H9 (cell line): Measurements from ENCODE around the gene GAS5. TPM values are rescaled to one million over a fixed set of nuclear protein-coding genes. Genes with fewer than 3 reads are reported as not detected.

Source experiments
- DNase-seq: peaks from one replicate; pipeline ENCODE4 v3.0.0-alpha.2; 2017
- H2AFZ ChIP-seq: one replicate; pipeline ENCODE4 v1.6.1; 2013; ENCODE audit warnings: mild to moderate bottlenecking, low read length, control low read depth, moderate library complexity
- H2AK5ac ChIP-seq: 2 replicates; pipeline ENCODE4 v1.6.1; 2013; ENCODE audit warnings: low read length, control low read depth, mixed read lengths; ENCODE audit not compliant: insufficient read length
- H2BK120ac ChIP-seq: one replicate; pipeline ENCODE4 v1.6.1; 2013; ENCODE audit warnings: low read depth, mild to moderate bottlenecking, low read length, control low read depth, inconsistent platforms; ENCODE audit not compliant: poor library complexity, severe bottlenecking
- H2BK12ac ChIP-seq: 2 replicates; pipeline ENCODE4 v1.6.1; 2013; ENCODE audit warnings: low read length, control low read depth, mixed read lengths, low read depth; ENCODE audit not compliant: insufficient read length
- H2BK15ac ChIP-seq: 2 replicates; pipeline ENCODE4 v1.6.1; 2013; ENCODE audit warnings: low read depth, low read length, control low read depth
- H2BK20ac ChIP-seq: one replicate; pipeline ENCODE4 v1.6.1; 2013; ENCODE audit warnings: low read depth, mild to moderate bottlenecking, low read length, control low read depth, inconsistent platforms; ENCODE audit not compliant: poor library complexity, severe bottlenecking
- H2BK5ac ChIP-seq: 2 replicates; pipeline ENCODE4 v1.6.1; 2013; ENCODE audit warnings: low read length, control low read depth, mixed read lengths; ENCODE audit not compliant: insufficient read length
- H3K14ac ChIP-seq: 2 replicates; pipeline ENCODE4 v1.6.1; 2013; ENCODE audit warnings: low read length, control low read depth; ENCODE audit not compliant: insufficient read depth
- H3K18ac ChIP-seq: 2 replicates; pipeline ENCODE4 v1.6.1; 2013; ENCODE audit warnings: low read depth, mild to moderate bottlenecking, mixed read lengths, low read length, control low read depth; ENCODE audit not compliant: insufficient read length
- H3K23ac ChIP-seq: 2 replicates; pipeline ENCODE4 v1.6.1; 2013; ENCODE audit warnings: low read length, control low read depth, mixed read lengths, low read depth; ENCODE audit not compliant: insufficient read length
- H3K23me2 ChIP-seq: 2 replicates; pipeline ENCODE4 v1.6.1; 2013; ENCODE audit warnings: low read depth, mild to moderate bottlenecking, mixed read lengths, low read length, control low read depth; ENCODE audit not compliant: insufficient read length, poor library complexity, severe bottlenecking
- H3K27ac ChIP-seq: 2 replicates; pipeline ENCODE4 v1.5.1; 2013; ENCODE audit warnings: low read length, control low read depth, mixed read lengths, low read depth; ENCODE audit not compliant: insufficient read length
- H3K27me3 ChIP-seq: 2 replicates; pipeline ENCODE4 v1.6.1; 2013; ENCODE audit warnings: low read length, control low read depth, inconsistent platforms; ENCODE audit not compliant: insufficient read depth
- H3K4ac ChIP-seq: 2 replicates; pipeline ENCODE4 v1.6.1; 2013; ENCODE audit warnings: low read depth, mild to moderate bottlenecking, control low read depth, inconsistent platforms, low read length, moderate library complexity
- H3K4me1 ChIP-seq: 2 replicates; pipeline ENCODE4 v1.6.1; 2013; ENCODE audit warnings: low read length, control low read depth, inconsistent platforms; ENCODE audit not compliant: insufficient read depth
- H3K4me2 ChIP-seq: 2 replicates; pipeline ENCODE4 v1.6.1; 2013; ENCODE audit warnings: low read length, control low read depth, mixed read lengths; ENCODE audit not compliant: insufficient read length, insufficient read depth
- H3K56ac ChIP-seq: 2 replicates; pipeline ENCODE4 v1.6.1; 2013; ENCODE audit warnings: low read depth, mild to moderate bottlenecking, mixed read lengths, low read length, control low read depth; ENCODE audit not compliant: insufficient read length
- H3K79me1 ChIP-seq: 2 replicates; pipeline ENCODE4 v1.6.1; 2013; ENCODE audit warnings: low read depth, mild to moderate bottlenecking, moderate library complexity, low read length, control low read depth, inconsistent platforms; ENCODE audit not compliant: insufficient read depth, poor library complexity, severe bottlenecking
- H3K79me2 ChIP-seq: 2 replicates; pipeline ENCODE4 v1.6.1; 2013; ENCODE audit warnings: low read length, control low read depth, inconsistent platforms; ENCODE audit not compliant: insufficient read depth
- H3K9ac ChIP-seq: 2 replicates; pipeline ENCODE4 v1.6.1; 2013; ENCODE audit warnings: low read length, control low read depth, mixed read lengths; ENCODE audit not compliant: insufficient read length; ENCODE audit errors: extremely low read depth
- H3K9me3 ChIP-seq: one replicate; pipeline ENCODE4 v1.6.1; 2013; ENCODE audit warnings: low read depth, low read length, inconsistent platforms; ENCODE audit not compliant: control insufficient read depth
- H3T11ph ChIP-seq: one replicate; pipeline ENCODE4 v1.6.1; 2013; ENCODE audit warnings: mild to moderate bottlenecking, low read length, control low read depth, inconsistent platforms
- H4K20me1 ChIP-seq: one replicate; pipeline ENCODE4 v1.6.1; 2013; ENCODE audit not compliant: control insufficient read depth, insufficient read length, insufficient read depth
- H4K5ac ChIP-seq: 2 replicates; pipeline ENCODE4 v1.6.1; 2013; ENCODE audit warnings: low read depth, mild to moderate bottlenecking, mixed read lengths, low read length, control low read depth; ENCODE audit not compliant: insufficient read length
- H4K8ac ChIP-seq: replicated peaks from 2 replicates; pipeline ENCODE4 v1.6.1; 2013; ENCODE audit warnings: low read length, control low read depth, mixed read lengths, low read depth; ENCODE audit not compliant: insufficient read length
- H4K91ac ChIP-seq: 2 replicates; pipeline ENCODE4 v1.6.1; 2013; ENCODE audit warnings: low read depth, mild to moderate bottlenecking, moderate library complexity, mixed read lengths, low read length, control low read depth; ENCODE audit not compliant: insufficient read length
- H3K27ac Mint-ChIP-seq, 3 experiments: 2 replicates in 2 of 3; 3 replicates in 1 of 3; pipeline ENCODE4 v1.8.0; 2020 to 2021; ENCODE audit warnings: mixed read lengths in 3 of 3, mild to moderate bottlenecking in 1 of 3, moderate library complexity in 1 of 3
- H3K27me3 Mint-ChIP-seq: 2 replicates; pipeline ENCODE4 v1.8.0; 2021; ENCODE audit warnings: low read depth, mild to moderate bottlenecking, moderate library complexity, mixed read lengths
- H3K36me3 Mint-ChIP-seq, 3 experiments: 2 replicates in 2 of 3; 3 replicates in 1 of 3; pipeline ENCODE4 v1.8.0; 2020 to 2021; ENCODE audit warnings: low read depth in 3 of 3, mixed read lengths in 3 of 3; ENCODE audit not compliant: insufficient read depth in 1 of 3
- H3K4me1 Mint-ChIP-seq, 2 experiments: 2 replicates each; pipeline ENCODE4 v1.8.0; 2020; ENCODE audit warnings: mixed read lengths in 2 of 2
- H3K4me3 Mint-ChIP-seq, 2 experiments: 2 replicates in 1 of 2; 3 replicates in 1 of 2; pipeline ENCODE4 v1.8.0; 2020 to 2021; ENCODE audit warnings: mild to moderate bottlenecking in 2 of 2, mixed read lengths in 2 of 2, moderate library complexity in 1 of 2
- H3K9me3 Mint-ChIP-seq, 2 experiments: 2 replicates in 1 of 2; 3 replicates in 1 of 2; pipeline ENCODE4 v1.8.0; 2020; ENCODE audit warnings: mild to moderate bottlenecking in 2 of 2, mixed read lengths in 2 of 2, moderate library complexity in 1 of 2
- WGBS: extraction: QIAGEN DNeasy Blood & Tissue Kit; methylation state at CpG from one replicate; pipeline ENCODE4 v1.1.7; 2013; ENCODE audit warnings: missing lambda C conversion rate, low lambda C conversion rate, mixed read lengths; ENCODE audit not compliant: insufficient read length; ENCODE audit errors: extremely low coverage; 5-methylcytosine and 5-hydroxymethylcytosine counted together
- total RNA-seq: library from RNA; stranded (reverse); gene quantifications from 2 replicates; pipeline ENCODE4 v1.2.1, GENCODE V29; 2021
- TF ChIP-seq, protein P1 (sequence below): fragments of 200-600 bp; sonication (generic); conservative IDR thresholded peaks from 3 replicates; pipeline ENCODE4 v1.8.0; 2021; ENCODE audit warnings: antibody characterized with exemption, mild to moderate bottlenecking

GAS5 gene
- total RNA-seq, 1 experiment from 2014 or later = 690 TPM

DNA sequence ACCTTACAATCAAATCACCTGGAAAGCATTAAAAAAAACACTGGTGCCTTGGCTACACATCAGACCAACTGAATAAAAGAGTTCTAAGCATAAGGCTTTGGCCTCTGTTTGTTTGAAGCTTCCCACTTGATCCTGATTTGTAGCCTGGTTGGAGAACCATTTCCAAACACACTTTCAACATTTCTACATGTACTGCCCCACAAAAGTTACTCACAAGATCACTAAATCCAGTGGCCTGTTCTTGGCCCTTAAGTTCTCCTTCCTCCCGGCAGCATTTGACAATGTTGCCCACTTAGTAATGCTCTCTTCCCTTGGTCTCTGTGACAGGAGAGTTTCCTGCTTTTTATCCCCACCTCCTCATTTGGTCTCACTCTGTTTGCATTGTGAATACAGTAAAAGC lies 11.8 kb downstream of the GAS5 start:
- WGBS = no CpG with 5 or more reads among the region's 1 CpG
- Histone ChIP-seq H3K23me2 (no peaks in the 10 kb centered on the region), H4K91ac (no peak overlapping the region), H2AK5ac (no peak overlapping the region), H3K4me1 (no peaks in the 10 kb centered on the region; the same call in 1 of the 2 replicates), H3K9ac (no peak overlapping the region), H2BK20ac (no peak overlapping the region), H4K20me1 (no peaks in the 10 kb centered on the region), H3K14ac (no peak overlapping the region), H3K18ac (no peak overlapping the region), H4K8ac (no peak overlapping the region), H3K56ac (no peak overlapping the region), H3K23ac (no peak overlapping the region), H3K79me2 (no peaks in the 10 kb centered on the region), H3K79me1 (no peaks in the 10 kb centered on the region), H3T11ph (no peak overlapping the region), H2BK5ac (no peak overlapping the region), H4K5ac (no peak overlapping the region), H2BK120ac (no peak overlapping the region), H3K27me3 (no peaks in the 10 kb centered on the region), H3K27ac (no peak overlapping the region), H2BK15ac (no peak overlapping the region), H3K4me2 (no peak overlapping the region), H3K4ac (no peak overlapping the region), H2BK12ac (no peak overlapping the region), H3K9me3 (no peaks in the 10 kb centered on the region), H2AFZ (no peak overlapping the region)
- peaks cover 9 to 10% of the 10 kb centered on the region in 2 experiments for H3K4me1 Mint-ChIP-seq
- H3K9me3 Mint-ChIP-seq = no peaks in the 10 kb centered on the region
- no peak overlapping the region for H3K4me3 Mint-ChIP-seq
- H3K36me3 Mint-ChIP-seq = peaks cover 27 to 68% (median 61%) of the 10 kb centered on the region in 3 experiments
- H3K27me3 Mint-ChIP-seq = no peaks in the 10 kb centered on the region
- peak overlapping the region in 1 of 3 experiments; percentile 30; a peak in 1 of 7 replicates for H3K27ac Mint-ChIP-seq
- TF ChIP-seq, protein P1, sequence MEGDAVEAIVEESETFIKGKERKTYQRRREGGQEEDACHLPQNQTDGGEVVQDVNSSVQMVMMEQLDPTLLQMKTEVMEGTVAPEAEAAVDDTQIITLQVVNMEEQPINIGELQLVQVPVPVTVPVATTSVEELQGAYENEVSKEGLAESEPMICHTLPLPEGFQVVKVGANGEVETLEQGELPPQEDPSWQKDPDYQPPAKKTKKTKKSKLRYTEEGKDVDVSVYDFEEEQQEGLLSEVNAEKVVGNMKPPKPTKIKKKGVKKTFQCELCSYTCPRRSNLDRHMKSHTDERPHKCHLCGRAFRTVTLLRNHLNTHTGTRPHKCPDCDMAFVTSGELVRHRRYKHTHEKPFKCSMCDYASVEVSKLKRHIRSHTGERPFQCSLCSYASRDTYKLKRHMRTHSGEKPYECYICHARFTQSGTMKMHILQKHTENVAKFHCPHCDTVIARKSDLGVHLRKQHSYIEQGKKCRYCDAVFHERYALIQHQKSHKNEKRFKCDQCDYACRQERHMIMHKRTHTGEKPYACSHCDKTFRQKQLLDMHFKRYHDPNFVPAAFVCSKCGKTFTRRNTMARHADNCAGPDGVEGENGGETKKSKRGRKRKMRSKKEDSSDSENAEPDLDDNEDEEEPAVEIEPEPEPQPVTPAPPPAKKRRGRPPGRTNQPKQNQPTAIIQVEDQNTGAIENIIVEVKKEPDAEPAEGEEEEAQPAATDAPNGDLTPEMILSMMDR = no peak
- DNase-seq = no peak
